IPS-NIHi11 (cell line): Measurements from ENCODE around the gene PAX2.

ENCODE experiments used
- DNase-seq: peaks from one replicate; pipeline ENCODE4 v3.0.0; 2012; ENCODE audit warnings: mixed read lengths, low spot score

PAX2 gene

GRCh38 chr10:100791369-100792058 lies 46.1 kb downstream of the PAX2 start:
- DNase-seq, result no peak

- DNase-seq, result peak; percentile 51
Measured at GRCh38 chr10:100792574-100792973, 47.2 kb downstream of the PAX2 start.

GRCh38 chr10:100793055-100793454 lies 47.7 kb downstream of the PAX2 start:
- DNase-seq, result peak; percentile 68

- DNase-seq, result no peak
Measured at GRCh38 chr10:100799881-100800280, 54.5 kb downstream of the PAX2 start.

- DNase-seq, result no peak
Measured at GRCh38 chr10:100800931-100801330, 55.5 kb downstream of the PAX2 start.

- DNase-seq, result no peak
Measured at GRCh38 chr10:100802196-100802595, 56.8 kb downstream of the PAX2 start.

GRCh38 chr10:100802607-100803006 lies 57.2 kb downstream of the PAX2 start:
- DNase-seq, result no peak

GRCh38 chr10:100803492-100803891 lies 58.1 kb downstream of the PAX2 start:
- peak; percentile 45 for DNase-seq

- no peak for DNase-seq
Measured at GRCh38 chr10:100803908-100804307, 58.5 kb downstream of the PAX2 start.

- DNase-seq, result no peak
Measured at GRCh38 chr10:100805543-100806355, 60.4 kb downstream of the PAX2 start.

- no peak for DNase-seq
Measured at GRCh38 chr10:100806356-100806645, 60.9 kb downstream of the PAX2 start.

- no peak for DNase-seq
Measured at GRCh38 chr10:100807241-100807951, 62.0 kb downstream of the PAX2 start.

- DNase-seq, result no peak
Measured at GRCh38 chr10:100808876-100809275, 63.5 kb downstream of the PAX2 start.

- DNase-seq, result no peak
Measured at GRCh38 chr10:100810091-100810834, 64.9 kb downstream of the PAX2 start.

- no peak for DNase-seq
Measured at GRCh38 chr10:100810835-100811116, 65.4 kb downstream of the PAX2 start.

- DNase-seq, result no peak
Measured at GRCh38 chr10:100811261-100811660, 65.9 kb downstream of the PAX2 start.

GRCh38 chr10:100811752-100812750 lies 66.7 kb downstream of the PAX2 start:
- no peak for DNase-seq

GRCh38 chr10:100812978-100813377 lies 67.6 kb downstream of the PAX2 start:
- no peak for DNase-seq

- DNase-seq, result no peak
Measured at GRCh38 chr10:100814751-100815474, 69.5 kb downstream of the PAX2 start.

- no peak for DNase-seq
Measured at GRCh38 chr10:100816671-100817070, 71.3 kb downstream of the PAX2 start.
